AG04449 (cell line): ENCODE results near the gene PSMD2.

Experiments
- CTCF ChIA-PET: fragments of 350-600 bp; formaldehyde crosslinking; extraction: SDS; loops from one replicate; lab custom pipeline; 2021; ENCODE audit warnings: antibody characterized with exemption; lab: Yijun Ruan, JAX
- POLR2A ChIA-PET: fragments of 400-600, 350-600 bp; formaldehyde crosslinking; extraction: SDS; loops from one replicate; lab custom pipeline; 2020; ENCODE audit warnings: antibody characterized with exemption, inconsistent platforms; lab: Yijun Ruan, JAX
- DNase-seq: peaks from one replicate; pipeline ENCODE4 v3.0.0-alpha.2; 2010; ENCODE audit warnings: low read depth, low spot score
- H3K4me3 ChIP-seq: 2 replicates; pipeline ENCODE4 v1.5.1; 2011; ENCODE audit warnings: low read depth, mild to moderate bottlenecking, control low read depth, low read length
- CTCF ChIP-seq: IDR thresholded peaks from one replicate; pipeline ENCODE4 v1.5.1; 2011; ENCODE audit warnings: mild to moderate bottlenecking, moderate library complexity, low read length, control low read depth, inconsistent platforms; ENCODE audit not compliant: insufficient read depth; ENCODE audit errors: missing control alignments

PSMD2 gene

GRCh38 chr3:184300378-184300720 lies 1.3 kb downstream of the PSMD2 start:
- no peak for TF ChIP-seq CTCF
- peak overlapping the region; percentile 85 for H3K4me3 ChIP-seq
- no peak for DNase-seq
- POLR2A ChIA-PET: no interaction called here
- CTCF ChIA-PET: interaction anchor here (1.0 to 2.5 kb wide), 5 partner anchors 11 to 52 kb away, joined by 3 to 6 read pairs (median 5); partner anchors contain the start of gene EEF1AKMT4

- no peak overlapping the region for H3K4me3 ChIP-seq
- ChIA-PET POLR2A (no interaction called here), CTCF (interaction anchor here (1.0 to 1.9 kb wide), 4 partner anchors 11 to 66 kb away, joined by 3 to 6 read pairs (median 5); no protein-coding TSS in a partner anchor)
- DNase-seq: no peak
- TF ChIP-seq CTCF: peak; percentile 15
Measured at GRCh38 chr3:184305577-184305976, 6.5 kb downstream of the PSMD2 start.

GRCh38 chr3:184306341-184306972 lies 7.4 kb downstream of the PSMD2 start:
- TF ChIP-seq CTCF: no peak
- no peak overlapping the region for H3K4me3 ChIP-seq
- ChIA-PET CTCF (interaction anchor here (1.0 to 1.9 kb wide), 4 partner anchors 10 to 65 kb away, joined by 3 to 6 read pairs (median 5); no protein-coding TSS in a partner anchor), POLR2A (no interaction called here)
- DNase-seq: no peak

GRCh38 chr3:184307915-184308314 lies 8.9 kb downstream of the PSMD2 start:
- CTCF ChIA-PET: no interaction called here
- TF ChIP-seq CTCF: no peak
- no peak overlapping the region for H3K4me3 ChIP-seq
- POLR2A ChIA-PET: no interaction called here
- no peak for DNase-seq

- no peak for TF ChIP-seq CTCF
- H3K4me3 ChIP-seq: no peak overlapping the region
- CTCF ChIA-PET: no interaction called here
- POLR2A ChIA-PET: interaction anchor here (0.6 to 1.0 kb wide), 2 partner anchors 11 to 18 kb away, joined by 3 read pairs; no protein-coding TSS in a partner anchor
- DNase-seq: no peak
Measured at GRCh38 chr3:184308744-184309143, 9.7 kb downstream of the PSMD2 start.

GRCh38 chr3:184311633-184312032 lies 12.6 kb downstream of the PSMD2 start:
- CTCF ChIA-PET: interaction anchor here (1.2 to 1.3 kb wide), 3 partner anchors 9 to 233 kb away, joined by 3 to 5 read pairs (median 5); no protein-coding TSS in a partner anchor
- POLR2A ChIA-PET: interaction anchor here (1.2 to 1.5 kb wide), 2 partner anchors 9 to 12 kb away, joined by 4 read pairs; no protein-coding TSS in a partner anchor
- no peak for TF ChIP-seq CTCF
- no peak for DNase-seq
- H3K4me3 ChIP-seq: no peak overlapping the region
